ENCODE measurements around the gene MYL2. TPM values are rescaled to one million over a fixed set of nuclear protein-coding genes. Genes with fewer than 3 reads are reported as not detected.

Gene MYL2
- total RNA-seq, 4 donors from 2014 or later: 2.7 TPM; not detected in 3

DNA sequence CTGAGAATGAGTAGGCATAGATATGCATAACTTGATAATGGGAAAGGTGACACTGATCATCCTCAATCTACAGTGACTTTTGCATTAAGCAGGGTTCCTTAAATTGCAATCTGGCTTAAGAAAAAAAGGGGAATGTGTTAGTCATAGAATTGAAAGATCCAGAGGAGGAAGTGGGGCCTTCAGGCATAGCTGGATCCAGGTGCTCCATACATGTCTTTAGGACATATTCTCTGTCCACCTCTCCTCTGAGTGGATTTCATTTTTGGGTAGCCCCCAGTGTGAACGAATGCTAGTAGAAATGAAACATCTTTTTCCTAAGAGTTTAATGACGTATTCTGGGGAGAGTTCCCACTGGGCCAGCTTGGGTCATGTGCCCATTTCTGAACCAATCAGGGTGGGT is 46.0 kb downstream of the MYL2 start:
- no peak for TF ChIP-seq POLR2A (IDR thresholded peaks at IDR 0.05)
- TF ChIP-seq, protein P1, sequence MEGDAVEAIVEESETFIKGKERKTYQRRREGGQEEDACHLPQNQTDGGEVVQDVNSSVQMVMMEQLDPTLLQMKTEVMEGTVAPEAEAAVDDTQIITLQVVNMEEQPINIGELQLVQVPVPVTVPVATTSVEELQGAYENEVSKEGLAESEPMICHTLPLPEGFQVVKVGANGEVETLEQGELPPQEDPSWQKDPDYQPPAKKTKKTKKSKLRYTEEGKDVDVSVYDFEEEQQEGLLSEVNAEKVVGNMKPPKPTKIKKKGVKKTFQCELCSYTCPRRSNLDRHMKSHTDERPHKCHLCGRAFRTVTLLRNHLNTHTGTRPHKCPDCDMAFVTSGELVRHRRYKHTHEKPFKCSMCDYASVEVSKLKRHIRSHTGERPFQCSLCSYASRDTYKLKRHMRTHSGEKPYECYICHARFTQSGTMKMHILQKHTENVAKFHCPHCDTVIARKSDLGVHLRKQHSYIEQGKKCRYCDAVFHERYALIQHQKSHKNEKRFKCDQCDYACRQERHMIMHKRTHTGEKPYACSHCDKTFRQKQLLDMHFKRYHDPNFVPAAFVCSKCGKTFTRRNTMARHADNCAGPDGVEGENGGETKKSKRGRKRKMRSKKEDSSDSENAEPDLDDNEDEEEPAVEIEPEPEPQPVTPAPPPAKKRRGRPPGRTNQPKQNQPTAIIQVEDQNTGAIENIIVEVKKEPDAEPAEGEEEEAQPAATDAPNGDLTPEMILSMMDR (IDR thresholded peaks at IDR 0.05): no peak
- no peaks in the 10 kb centered on the region for H3K27me3 ChIP-seq
- H3K4me1 ChIP-seq: no peaks in the 10 kb centered on the region
- no peak overlapping the region for H3K27ac ChIP-seq
- H3K4me3 ChIP-seq: no peak overlapping the region
- intact Hi-C loops (cut with DNase I; ENCODE audit: low total_unique reads): no loop called here
- H3K9me3 ChIP-seq: no peaks in the 10 kb centered on the region
- no peak for DNase-seq
- no peaks in the 10 kb centered on the region for H3K36me3 ChIP-seq

DNA sequence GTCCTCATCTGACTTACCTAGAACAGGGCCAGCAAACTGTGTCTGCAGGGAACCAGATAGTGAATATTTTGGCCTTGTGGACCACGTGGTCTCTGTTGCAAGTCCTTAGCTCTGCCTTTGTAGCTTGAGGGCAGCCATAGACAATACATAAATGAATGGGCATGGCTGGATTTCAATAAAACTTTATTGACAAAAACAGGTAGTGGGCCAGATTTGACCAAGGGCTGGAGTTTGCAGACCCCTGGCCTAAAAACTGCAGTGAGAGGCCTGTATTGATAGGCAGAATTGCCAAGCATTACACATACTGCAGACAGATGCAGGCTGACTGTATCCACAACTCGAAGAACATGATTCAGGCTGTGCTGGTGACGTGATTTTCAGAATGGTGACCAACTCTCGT is 48.3 kb downstream of the MYL2 start:
- intact Hi-C loops (cut with DNase I; ENCODE audit: low total_unique reads): no loop called here
- DNase-seq: no peak
- no peaks in the 10 kb centered on the region for H3K9me3 ChIP-seq
- H3K36me3 ChIP-seq: no peaks in the 10 kb centered on the region
- no peak overlapping the region for H3K27ac ChIP-seq
- no peaks in the 10 kb centered on the region for H3K4me1 ChIP-seq
- H3K27me3 ChIP-seq: no peaks in the 10 kb centered on the region
- TF ChIP-seq, protein P1 (IDR thresholded peaks at IDR 0.05): no peak
- H3K4me3 ChIP-seq: no peak overlapping the region

DNA sequence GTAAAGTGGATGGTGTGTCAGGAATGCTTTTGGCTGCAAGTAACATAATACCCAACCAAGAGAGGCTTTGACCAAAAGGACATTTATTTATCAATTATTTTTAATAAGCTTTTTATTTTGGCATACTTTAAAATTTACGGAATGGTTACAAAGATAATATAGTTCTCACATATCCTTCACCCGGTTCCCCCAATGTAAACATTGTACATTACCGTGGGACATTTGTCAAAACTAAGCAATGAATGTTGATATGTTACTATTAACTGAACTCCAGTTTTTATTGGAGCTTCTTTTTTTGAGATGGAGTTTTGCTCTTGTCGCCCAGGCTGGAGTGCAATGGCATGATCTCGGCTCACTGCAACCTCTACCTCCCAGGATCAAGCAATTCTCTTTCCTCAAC is 50.6 kb downstream of the MYL2 start:
- no peaks in the 10 kb centered on the region for H3K9me3 ChIP-seq
- no peak overlapping the region for H3K27ac ChIP-seq
- no peaks in the 10 kb centered on the region for H3K36me3 ChIP-seq
- H3K27me3 ChIP-seq: no peaks in the 10 kb centered on the region
- TF ChIP-seq, protein P1 (IDR thresholded peaks at IDR 0.05): no peak
- intact Hi-C loops (cut with DNase I; ENCODE audit: low total_unique reads): no loop called here
- no peak for DNase-seq
- no peak overlapping the region for H3K4me3 ChIP-seq
- H3K4me1 ChIP-seq: no peaks in the 10 kb centered on the region

DNA sequence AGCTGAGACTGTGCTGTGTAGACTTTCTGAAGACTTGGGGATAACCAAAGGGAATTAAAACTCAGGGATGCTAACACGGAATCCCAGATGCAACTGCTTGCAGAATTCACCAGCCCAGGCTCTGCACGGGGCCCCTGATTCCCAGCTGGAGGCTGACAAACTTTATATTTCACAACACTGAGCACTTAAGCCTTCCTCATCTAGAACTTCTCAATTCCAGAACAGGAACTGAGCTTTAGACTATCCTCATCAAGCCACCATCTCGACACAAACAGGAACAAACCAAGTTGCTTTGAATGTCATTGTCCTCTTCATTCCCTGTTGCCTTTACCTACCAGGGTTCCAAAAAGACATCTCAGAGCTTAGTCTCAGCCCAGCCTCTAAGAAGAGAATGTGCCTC is 51.4 kb downstream of the MYL2 start:
- DNase-seq: no peak
- Histone ChIP-seq H3K27me3 (no peaks in the 10 kb centered on the region), H3K27ac (no peak overlapping the region), H3K9me3 (no peaks in the 10 kb centered on the region), H3K4me1 (no peaks in the 10 kb centered on the region), H3K36me3 (no peaks in the 10 kb centered on the region), H3K4me3 (no peak overlapping the region)
- intact Hi-C loops (cut with DNase I; ENCODE audit: low total_unique reads): no loop called here
- no peak for TF ChIP-seq POLR2A (IDR thresholded peaks at IDR 0.05)
- TF ChIP-seq, protein P1 (IDR thresholded peaks at IDR 0.05): no peak

DNA sequence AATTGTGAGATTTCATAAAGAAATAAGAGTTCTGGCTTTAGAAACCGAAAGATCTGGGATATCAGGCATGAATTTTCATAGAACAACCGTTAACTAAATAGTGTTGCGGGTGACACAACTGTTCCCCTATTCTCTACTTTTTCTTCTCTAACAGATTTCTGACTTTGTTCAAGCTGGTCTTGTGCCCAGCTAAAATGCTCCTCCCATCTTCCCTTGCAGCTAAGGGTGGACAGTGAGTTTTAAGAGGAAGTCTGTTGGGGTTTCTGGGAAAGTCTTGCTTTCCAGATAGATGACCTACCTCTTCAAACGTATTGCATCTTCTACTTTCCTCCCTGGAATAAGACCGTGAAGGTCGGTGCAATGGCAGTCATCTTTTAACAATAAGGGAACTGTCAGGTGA is 54.9 kb downstream of the MYL2 start:
- no peak for DNase-seq

More for the DNA sequence above, 54.9 kb downstream of the MYL2 start:
- Histone ChIP-seq H3K27me3 (no peaks in the 10 kb centered on the region), H3K36me3 (no peaks in the 10 kb centered on the region), H3K4me1 (no peaks in the 10 kb centered on the region), H3K27ac (no peak overlapping the region), H3K9me3 (no peaks in the 10 kb centered on the region), H3K4me3 (no peak overlapping the region)
- TF ChIP-seq POLR2A (IDR thresholded peaks at IDR 0.05): no peak
- TF ChIP-seq, protein P1 (IDR thresholded peaks at IDR 0.05): no peak
- intact Hi-C loops (cut with DNase I; ENCODE audit: low total_unique reads): no loop called here

Data from uterus (tissue), 4 donors.